Neural cell (in vitro differentiated cells): Measurements from ENCODE around the gene KCTD17. TPM values are rescaled to one million over a fixed set of nuclear protein-coding genes. Genes with fewer than 3 reads are reported as not detected.

Source experiments
- H2AFZ ChIP-seq: fragments of 200-600, 300-800 bp; sonication (generic), shearing (Covaris generic); 2 replicates; pipeline ENCODE4 v1.6.0; 2014; ENCODE audit warnings: low read depth, mild to moderate bottlenecking, antibody characterized with exemption, low read length, moderate library complexity
- H3F3A ChIP-seq: fragments of 200-600 bp; shearing (Covaris generic); 2 replicates; pipeline ENCODE4 v1.6.1; 2016; ENCODE audit warnings: mild to moderate bottlenecking, moderate library complexity, mixed read lengths, antibody characterized with exemption, low read length; ENCODE audit not compliant: insufficient read depth, poor library complexity, severe bottlenecking
- H3K27ac ChIP-seq: fragments of 200-600, 300-800 bp; sonication (generic), shearing (Covaris generic); 2 replicates; pipeline ENCODE4 v1.5.1; 2014; ENCODE audit warnings: mild to moderate bottlenecking, low read length, moderate library complexity
- H3K27me3 ChIP-seq: fragments of 300-800, 200-600 bp; sonication (generic), shearing (Covaris generic); 2 replicates; pipeline ENCODE4 v1.6.0; 2014; ENCODE audit warnings: mild to moderate bottlenecking, low read depth, low read length, moderate library complexity; ENCODE audit not compliant: insufficient read depth
- H3K36me3 ChIP-seq: fragments of 300-800, 200-600 bp; sonication (generic), shearing (Covaris generic); 2 replicates; pipeline ENCODE4 v1.5.1; 2014; ENCODE audit warnings: mild to moderate bottlenecking, antibody characterized with exemption, low read length, moderate library complexity; ENCODE audit not compliant: insufficient read depth
- H3K4me2 ChIP-seq: fragments of 300-800, 200-600 bp; sonication (generic), shearing (Covaris generic); 2 replicates; pipeline ENCODE4 v1.6.0; 2014; ENCODE audit warnings: mild to moderate bottlenecking, low read length
- H3K4me3 ChIP-seq: fragments of 300-800, 200-600 bp; sonication (generic), shearing (Covaris generic); 2 replicates; pipeline ENCODE4 v1.5.1; 2014; ENCODE audit warnings: mild to moderate bottlenecking, low read length, moderate library complexity
- H3K79me2 ChIP-seq: fragments of 200-600 bp; shearing (Covaris generic); replicated peaks from 2 replicates; pipeline ENCODE4 v1.6.0; 2014; ENCODE audit warnings: mild to moderate bottlenecking, low read length, moderate library complexity; ENCODE audit not compliant: insufficient read depth
- H3K9ac ChIP-seq: fragments of 300-800, 200-600 bp; sonication (generic), shearing (Covaris generic); 2 replicates; pipeline ENCODE4 v1.6.1; 2016; ENCODE audit warnings: mild to moderate bottlenecking, low read length, mixed read lengths
- H3K9me2 ChIP-seq: fragments of 200-600 bp; shearing (Covaris generic); 2 replicates; pipeline ENCODE4 v1.6.1; 2016; ENCODE audit warnings: mild to moderate bottlenecking, low read length, mixed read lengths; ENCODE audit not compliant: insufficient read depth
- H3K9me3 ChIP-seq: fragments of 200-600, 300-800 bp; sonication (generic), shearing (Covaris generic); 2 replicates; pipeline ENCODE4 v1.6.1; 2016; ENCODE audit warnings: mild to moderate bottlenecking, mixed run types, low read length, moderate library complexity, mixed read lengths
- H4K20me1 ChIP-seq: fragments of 200-600 bp; shearing (Covaris generic); 2 replicates; pipeline ENCODE4 v1.6.1; 2016; ENCODE audit warnings: mild to moderate bottlenecking, mixed run types; ENCODE audit not compliant: insufficient read depth
- EP300 ChIP-seq: fragments of 450-650 bp; conservative IDR thresholded peaks from 2 replicates; pipeline ENCODE4 v1.6.1; 2014; ENCODE audit warnings: antibody characterized with exemption, mild to moderate bottlenecking, moderate library complexity; ENCODE audit not compliant: poor library complexity, severe bottlenecking
- EZH2 ChIP-seq: fragments of 200-600, 300-800 bp; shearing (Covaris generic), sonication (generic); IDR thresholded peaks from 2 replicates; pipeline ENCODE4 v1.6.1; 2014; ENCODE audit warnings: antibody characterized with exemption, low read length, borderline replicate concordance, mild to moderate bottlenecking; ENCODE audit not compliant: insufficient read depth, poor library complexity, severe bottlenecking
- MXI1 ChIP-seq: fragments of 450-650 bp; conservative IDR thresholded peaks from 2 replicates; pipeline ENCODE4 v1.6.1; 2014; ENCODE audit warnings: antibody characterized with exemption, mild to moderate bottlenecking; ENCODE audit not compliant: poor library complexity, severe bottlenecking
- POLR2AphosphoS5 ChIP-seq: IDR thresholded peaks from 2 replicates; pipeline ENCODE4 v1.6.1; 2012
- RAD21 ChIP-seq: fragments of 450-650 bp; conservative IDR thresholded peaks from 2 replicates; pipeline ENCODE4 v1.6.1; 2014; ENCODE audit warnings: antibody characterized with exemption, mild to moderate bottlenecking, moderate library complexity
- SMC3 ChIP-seq: fragments of 450-650 bp; conservative IDR thresholded peaks from 2 replicates; pipeline ENCODE4 v1.6.1; 2014; ENCODE audit warnings: antibody characterized with exemption, mild to moderate bottlenecking, moderate library complexity; ENCODE audit not compliant: poor library complexity
- TAF1 ChIP-seq: IDR thresholded peaks from 2 replicates; pipeline ENCODE4 v1.6.1; 2012; ENCODE audit warnings: low read depth
- polyA plus RNA-seq: library from polyadenylated mRNA; depleted of rRNA; stranded (reverse); fragments of >200 nt; gene quantifications from 2 replicates; pipeline ENCODE4 v1.2.3, GENCODE V29; 2014
- TF ChIP-seq, protein P1 (sequence below): fragments of 450-650 bp; IDR thresholded peaks from 2 replicates; pipeline ENCODE4 v1.5.1; 2014; ENCODE audit warnings: antibody characterized with exemption, mild to moderate bottlenecking, moderate library complexity; ENCODE audit not compliant: poor library complexity, severe bottlenecking
- TF ChIP-seq, protein P2 (sequence below): IDR thresholded peaks from 2 replicates; pipeline ENCODE4 v1.6.1; 2012; ENCODE audit warnings: borderline replicate concordance

KCTD17 gene
- polyA plus RNA-seq, 1 donor from 2014 or later = 96.3 TPM

DNA sequence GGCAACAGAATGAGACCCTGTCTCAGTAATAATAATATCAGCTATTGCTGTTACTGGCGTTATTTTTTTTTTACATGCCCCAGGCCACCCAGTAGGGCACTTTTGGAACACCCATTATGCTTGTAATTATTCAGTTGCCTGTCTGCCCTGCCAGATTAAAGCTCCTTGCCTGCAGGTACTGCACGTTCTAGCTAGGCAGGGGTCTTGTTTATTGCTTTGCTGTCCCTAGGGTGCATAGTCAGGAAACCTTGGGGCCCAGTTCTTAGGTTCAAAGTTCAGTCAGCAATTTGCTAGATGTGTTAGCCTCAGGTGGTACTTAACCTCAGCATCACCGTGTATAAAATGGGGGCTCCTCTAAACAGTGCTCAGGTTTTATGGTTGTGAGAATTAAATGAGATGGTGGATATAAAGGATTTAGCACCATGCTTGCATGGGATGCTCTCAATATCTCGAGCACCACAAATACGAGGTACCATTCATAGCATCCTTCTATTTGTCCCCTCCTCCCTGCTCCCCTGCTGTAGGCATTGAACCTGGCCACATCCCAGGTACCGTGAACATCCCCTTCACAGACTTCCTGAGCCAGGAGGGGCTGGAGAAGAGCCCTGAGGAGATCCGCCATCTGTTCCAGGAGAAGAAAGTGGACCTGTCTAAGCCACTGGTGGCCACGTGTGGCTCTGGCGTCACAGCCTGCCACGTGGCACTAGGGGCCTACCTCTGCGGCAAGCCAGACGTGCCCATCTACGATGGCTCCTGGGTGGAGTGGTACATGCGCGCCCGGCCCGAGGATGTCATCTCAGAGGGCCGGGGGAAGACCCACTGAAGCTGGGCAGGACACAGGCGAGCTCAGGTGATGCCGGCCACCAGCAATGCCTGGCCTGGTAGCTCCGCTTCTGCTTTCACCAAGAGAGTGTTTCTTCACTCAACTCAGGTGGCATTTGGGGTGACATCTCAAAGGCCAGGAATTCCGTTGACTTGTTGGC is 22.6 kb upstream of the KCTD17 start:
- H3K9ac ChIP-seq = no peak overlapping the region

DNA sequence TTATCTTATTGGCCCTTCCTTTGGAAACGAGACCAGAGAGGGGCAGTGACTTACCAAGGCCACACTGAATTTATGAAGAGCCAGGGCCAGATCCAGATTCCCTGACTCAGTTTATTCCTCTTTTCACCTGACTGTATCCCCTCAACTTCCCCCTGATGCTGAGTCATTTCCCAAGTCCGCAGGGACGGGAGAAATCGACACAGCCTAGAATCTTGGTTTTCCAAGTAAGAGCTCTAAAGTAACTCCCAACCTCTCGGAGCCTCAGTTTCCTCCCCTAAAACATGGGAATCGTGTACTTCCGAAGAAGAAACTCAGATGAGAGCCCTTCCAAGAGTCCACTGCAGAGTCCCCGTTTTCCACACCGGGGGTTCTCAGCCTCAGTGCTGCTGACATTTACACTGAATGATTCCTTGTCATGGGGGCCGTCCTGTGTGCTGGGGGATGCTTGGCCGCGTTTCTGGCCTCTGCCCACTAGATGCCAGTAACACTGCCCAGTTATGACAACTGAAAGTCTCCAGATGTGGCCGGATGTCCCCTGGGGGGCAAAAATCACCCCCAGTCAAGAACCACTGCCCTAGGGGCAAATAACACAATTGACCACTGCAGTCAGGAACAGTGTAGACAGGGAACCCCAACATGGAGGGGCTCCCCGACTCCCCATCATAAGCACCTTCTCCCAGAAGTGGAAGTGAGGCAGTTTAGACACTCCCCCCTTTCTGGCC is 20.8 kb upstream of the KCTD17 start:
- H3K36me3 ChIP-seq = no peaks in the 10 kb centered on the region
- no peak overlapping the region for H2AFZ ChIP-seq
- no peak for TF ChIP-seq EZH2
- TF ChIP-seq TAF1 = no peak
- no peak for TF ChIP-seq RAD21
- no peak for TF ChIP-seq POLR2AphosphoS5
- TF ChIP-seq MXI1 = no peak
- TF ChIP-seq SMC3 = no peak
- TF ChIP-seq EP300 = no peak
- H3K9me2 ChIP-seq = no peaks in the 10 kb centered on the region
- H3K79me2 ChIP-seq = no peaks in the 10 kb centered on the region
- no peaks in the 10 kb centered on the region for H4K20me1 ChIP-seq
- no peak overlapping the region for H3K4me3 ChIP-seq
- no peak overlapping the region for H3K27ac ChIP-seq
- no peaks in the 10 kb centered on the region for H3F3A ChIP-seq
- no peaks in the 10 kb centered on the region for H3K9me3 ChIP-seq
- H3K4me2 ChIP-seq = no peak overlapping the region
- no peak overlapping the region for H3K9ac ChIP-seq
- H3K27me3 ChIP-seq = no peaks in the 10 kb centered on the region

More for the DNA sequence above, 22.6 kb upstream of the KCTD17 start:
- Histone ChIP-seq H3K36me3 (no peaks in the 10 kb centered on the region), H3K9me2 (no peaks in the 10 kb centered on the region), H3K4me2 (no peak overlapping the region), H3K79me2 (no peaks in the 10 kb centered on the region), H3K4me3 (no peak overlapping the region), H3K27me3 (no peaks in the 10 kb centered on the region), H3K27ac (no peak overlapping the region), H3K9me3 (no peaks in the 10 kb centered on the region), H3F3A (no peaks in the 10 kb centered on the region), H2AFZ (no peak overlapping the region), H4K20me1 (no peaks in the 10 kb centered on the region)
- TF ChIP-seq EZH2 (no peak), MXI1 (no peak), SMC3 (no peak)
- TF ChIP-seq, protein P1, sequence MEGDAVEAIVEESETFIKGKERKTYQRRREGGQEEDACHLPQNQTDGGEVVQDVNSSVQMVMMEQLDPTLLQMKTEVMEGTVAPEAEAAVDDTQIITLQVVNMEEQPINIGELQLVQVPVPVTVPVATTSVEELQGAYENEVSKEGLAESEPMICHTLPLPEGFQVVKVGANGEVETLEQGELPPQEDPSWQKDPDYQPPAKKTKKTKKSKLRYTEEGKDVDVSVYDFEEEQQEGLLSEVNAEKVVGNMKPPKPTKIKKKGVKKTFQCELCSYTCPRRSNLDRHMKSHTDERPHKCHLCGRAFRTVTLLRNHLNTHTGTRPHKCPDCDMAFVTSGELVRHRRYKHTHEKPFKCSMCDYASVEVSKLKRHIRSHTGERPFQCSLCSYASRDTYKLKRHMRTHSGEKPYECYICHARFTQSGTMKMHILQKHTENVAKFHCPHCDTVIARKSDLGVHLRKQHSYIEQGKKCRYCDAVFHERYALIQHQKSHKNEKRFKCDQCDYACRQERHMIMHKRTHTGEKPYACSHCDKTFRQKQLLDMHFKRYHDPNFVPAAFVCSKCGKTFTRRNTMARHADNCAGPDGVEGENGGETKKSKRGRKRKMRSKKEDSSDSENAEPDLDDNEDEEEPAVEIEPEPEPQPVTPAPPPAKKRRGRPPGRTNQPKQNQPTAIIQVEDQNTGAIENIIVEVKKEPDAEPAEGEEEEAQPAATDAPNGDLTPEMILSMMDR = no peak

DNA sequence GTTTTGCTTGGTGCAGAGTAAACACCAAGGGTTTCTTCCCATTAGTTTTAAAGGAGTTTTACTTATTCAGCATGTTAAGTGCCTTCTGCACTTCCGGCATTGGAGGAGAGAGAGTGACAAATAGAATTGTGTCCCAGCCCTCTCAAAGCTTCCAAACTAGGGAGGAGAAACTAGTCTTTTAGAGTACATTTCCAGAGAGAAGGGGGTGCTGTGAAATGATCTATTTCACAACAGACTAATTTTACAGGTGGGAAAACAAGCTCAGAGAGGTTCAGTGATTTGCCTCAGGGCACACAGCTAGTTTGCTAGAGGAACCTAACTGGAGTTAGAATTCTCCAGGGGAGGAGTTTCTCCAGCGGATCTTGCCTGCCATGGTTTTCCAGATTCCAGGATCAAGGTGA is 19.4 kb upstream of the KCTD17 start:
- Histone ChIP-seq H2AFZ (no peak overlapping the region), H3K27me3 (no peaks in the 10 kb centered on the region), H3K27ac (no peak overlapping the region), H3F3A (no peaks in the 10 kb centered on the region), H3K9me2 (no peaks in the 10 kb centered on the region), H4K20me1 (no peaks in the 10 kb centered on the region), H3K4me2 (no peak overlapping the region), H3K9me3 (no peaks in the 10 kb centered on the region), H3K9ac (no peak overlapping the region), H3K4me3 (no peak overlapping the region), H3K36me3 (no peaks in the 10 kb centered on the region), H3K79me2 (no peaks in the 10 kb centered on the region)
- no peak for TF ChIP-seq EP300
- TF ChIP-seq, protein P1 = no peak
- TF ChIP-seq RAD21 = no peak
- TF ChIP-seq EZH2 = no peak
- no peak for TF ChIP-seq MXI1
- no peak for TF ChIP-seq POLR2AphosphoS5
- TF ChIP-seq SMC3 = no peak
- no peak for TF ChIP-seq TAF1
- TF ChIP-seq, protein P2, sequence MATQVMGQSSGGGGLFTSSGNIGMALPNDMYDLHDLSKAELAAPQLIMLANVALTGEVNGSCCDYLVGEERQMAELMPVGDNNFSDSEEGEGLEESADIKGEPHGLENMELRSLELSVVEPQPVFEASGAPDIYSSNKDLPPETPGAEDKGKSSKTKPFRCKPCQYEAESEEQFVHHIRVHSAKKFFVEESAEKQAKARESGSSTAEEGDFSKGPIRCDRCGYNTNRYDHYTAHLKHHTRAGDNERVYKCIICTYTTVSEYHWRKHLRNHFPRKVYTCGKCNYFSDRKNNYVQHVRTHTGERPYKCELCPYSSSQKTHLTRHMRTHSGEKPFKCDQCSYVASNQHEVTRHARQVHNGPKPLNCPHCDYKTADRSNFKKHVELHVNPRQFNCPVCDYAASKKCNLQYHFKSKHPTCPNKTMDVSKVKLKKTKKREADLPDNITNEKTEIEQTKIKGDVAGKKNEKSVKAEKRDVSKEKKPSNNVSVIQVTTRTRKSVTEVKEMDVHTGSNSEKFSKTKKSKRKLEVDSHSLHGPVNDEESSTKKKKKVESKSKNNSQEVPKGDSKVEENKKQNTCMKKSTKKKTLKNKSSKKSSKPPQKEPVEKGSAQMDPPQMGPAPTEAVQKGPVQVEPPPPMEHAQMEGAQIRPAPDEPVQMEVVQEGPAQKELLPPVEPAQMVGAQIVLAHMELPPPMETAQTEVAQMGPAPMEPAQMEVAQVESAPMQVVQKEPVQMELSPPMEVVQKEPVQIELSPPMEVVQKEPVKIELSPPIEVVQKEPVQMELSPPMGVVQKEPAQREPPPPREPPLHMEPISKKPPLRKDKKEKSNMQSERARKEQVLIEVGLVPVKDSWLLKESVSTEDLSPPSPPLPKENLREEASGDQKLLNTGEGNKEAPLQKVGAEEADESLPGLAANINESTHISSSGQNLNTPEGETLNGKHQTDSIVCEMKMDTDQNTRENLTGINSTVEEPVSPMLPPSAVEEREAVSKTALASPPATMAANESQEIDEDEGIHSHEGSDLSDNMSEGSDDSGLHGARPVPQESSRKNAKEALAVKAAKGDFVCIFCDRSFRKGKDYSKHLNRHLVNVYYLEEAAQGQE = no peak
